ENCODE data around the gene LMO3.

GRCh38 chr12:16562435-16562834 lies 43.5 kb downstream of the LMO3 start:
- TF ChIP-seq TARDBP (IDR thresholded peaks at IDR 0.05), result no peak
- no peak for TF ChIP-seq ZNF384 (IDR thresholded peaks at IDR 0.05)
- TF ChIP-seq SUZ12 (IDR thresholded peaks at IDR 0.05), result no peak
- no peak for TF ChIP-seq BHLHE40 (IDR thresholded peaks at IDR 0.05; ENCODE audit: borderline replicate concordance)
- no peak for TF ChIP-seq SP1 (IDR thresholded peaks at IDR 0.05)
- no peak for TF ChIP-seq CTBP1 (IDR thresholded peaks at IDR 0.05; ENCODE audit: borderline replicate concordance)
- TF ChIP-seq NFRKB (IDR thresholded peaks at IDR 0.05), result no peak
- no peak for TF ChIP-seq FOXA1 (IDR thresholded peaks at IDR 0.05)
- no peak for TF ChIP-seq FOXM1 (IDR thresholded peaks at IDR 0.05; ENCODE audit: borderline replicate concordance)
- no peak for TF ChIP-seq ARNT (IDR thresholded peaks at IDR 0.05)
- TF ChIP-seq HDGF (IDR thresholded peaks at IDR 0.05; ENCODE audit: borderline replicate concordance), result no peak
- TF ChIP-seq FOXK2 (IDR thresholded peaks at IDR 0.05), result no peak
- TF ChIP-seq, protein P1, sequence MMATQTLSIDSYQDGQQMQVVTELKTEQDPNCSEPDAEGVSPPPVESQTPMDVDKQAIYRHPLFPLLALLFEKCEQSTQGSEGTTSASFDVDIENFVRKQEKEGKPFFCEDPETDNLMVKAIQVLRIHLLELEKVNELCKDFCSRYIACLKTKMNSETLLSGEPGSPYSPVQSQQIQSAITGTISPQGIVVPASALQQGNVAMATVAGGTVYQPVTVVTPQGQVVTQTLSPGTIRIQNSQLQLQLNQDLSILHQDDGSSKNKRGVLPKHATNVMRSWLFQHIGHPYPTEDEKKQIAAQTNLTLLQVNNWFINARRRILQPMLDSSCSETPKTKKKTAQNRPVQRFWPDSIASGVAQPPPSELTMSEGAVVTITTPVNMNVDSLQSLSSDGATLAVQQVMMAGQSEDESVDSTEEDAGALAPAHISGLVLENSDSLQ (IDR thresholded peaks at IDR 0.05), result no peak
- TF ChIP-seq L3MBTL2 (conservative IDR thresholded peaks at IDR 0.05), result no peak
